ENCODE results near the gene C1QTNF6. TPM values are rescaled to one million over a fixed set of nuclear protein-coding genes. Genes with fewer than 3 reads are reported as not detected.

The C1QTNF6 gene
- total RNA-seq, 1 donor = 4.6 TPM

- H3K4me3 ChIP-seq (ENCODE audit: low read depth, low read length) = no peak overlapping the region
- DNase-seq (ENCODE audit: low read depth) = no peak
- TF ChIP-seq CTCF (IDR thresholded peaks at IDR 0.05; ENCODE audit: insufficient read depth, low read length) = no peak
Observed at GRCh38 chr22:37178350-37179125, 9.5 kb downstream of the C1QTNF6 start.

- DNase-seq (ENCODE audit: low read depth) = no peak
- no peak overlapping the region for H3K4me3 ChIP-seq (ENCODE audit: low read depth, low read length)
- no peak for TF ChIP-seq CTCF (IDR thresholded peaks at IDR 0.05; ENCODE audit: insufficient read depth, low read length)
Observed at GRCh38 chr22:37177755-37178154, 10.3 kb downstream of the C1QTNF6 start.

DNA sequence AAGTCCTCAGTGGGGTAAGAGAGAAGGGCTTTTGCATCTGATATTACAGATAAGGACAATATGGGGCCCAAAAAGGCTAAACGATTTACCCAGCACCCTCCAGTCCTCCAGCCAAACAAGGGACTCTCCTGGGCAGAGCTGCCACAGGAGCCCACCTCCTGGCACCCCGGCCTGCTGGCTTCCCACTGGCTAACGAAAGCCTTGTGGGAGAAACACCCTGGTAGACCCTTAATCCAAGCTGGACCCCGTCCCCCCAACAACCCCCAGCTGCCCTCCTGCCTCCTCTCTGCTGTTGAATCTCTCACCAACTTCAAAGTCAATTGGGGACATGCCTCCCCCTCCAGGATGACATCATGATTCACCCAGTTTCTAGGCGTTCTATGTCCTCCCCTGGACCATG, 10.8 kb downstream of the C1QTNF6 start:
- TF ChIP-seq CTCF (IDR thresholded peaks at IDR 0.05; ENCODE audit: insufficient read depth, low read length) = no peak
- H3K4me3 ChIP-seq (ENCODE audit: low read depth, low read length) = no peak overlapping the region
- no peak for DNase-seq (ENCODE audit: low read depth)

- no peak for TF ChIP-seq CTCF (IDR thresholded peaks at IDR 0.05; ENCODE audit: insufficient read depth, low read length)
- DNase-seq (ENCODE audit: low read depth) = peak; percentile 86
- peak overlapping the region; percentile 31 for H3K4me3 ChIP-seq (ENCODE audit: low read depth, low read length)
Observed at GRCh38 chr22:37176464-37177061, 11.5 kb downstream of the C1QTNF6 start.

- no peak for TF ChIP-seq CTCF (IDR thresholded peaks at IDR 0.05; ENCODE audit: insufficient read depth, low read length)
- no peak for DNase-seq (ENCODE audit: low read depth)
- no peak overlapping the region for H3K4me3 ChIP-seq (ENCODE audit: low read depth, low read length)
Observed at GRCh38 chr22:37175414-37176281, 12.4 kb downstream of the C1QTNF6 start.

DNA sequence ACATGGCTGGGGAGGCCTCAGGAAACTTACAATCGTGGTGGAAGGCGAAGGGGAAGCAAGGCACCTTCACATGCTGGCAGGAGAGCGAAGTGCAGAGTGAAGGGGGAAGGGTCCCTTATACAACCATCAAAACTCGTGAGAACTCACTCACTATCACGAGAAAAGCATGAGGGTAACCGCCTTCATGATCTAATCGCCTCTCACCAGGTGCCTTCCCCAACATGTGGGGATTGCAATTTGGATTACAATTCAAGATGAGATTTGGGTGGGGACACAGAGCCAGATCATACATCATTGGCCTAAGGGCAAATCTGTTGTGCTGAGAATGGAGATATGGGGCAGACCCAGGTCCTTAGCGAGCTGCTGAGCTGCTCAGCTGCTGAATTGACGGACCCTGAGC, 13.1 kb downstream of the C1QTNF6 start:
- H3K4me3 ChIP-seq (ENCODE audit: low read depth, low read length) = no peak overlapping the region
- DNase-seq (ENCODE audit: low read depth) = no peak
- TF ChIP-seq CTCF (IDR thresholded peaks at IDR 0.05; ENCODE audit: insufficient read depth, low read length) = no peak
